Left ventricle myocardium inferior (tissue), 1 donor: ENCODE measurements around the gene LINGO1. TPM values are rescaled to one million over a fixed set of nuclear protein-coding genes. Genes with fewer than 3 reads are reported as not detected.
A peak's percentile ranks its signal among the peaks of the same experiment; 100 is the strongest.

ENCODE experiments used
- DNase-seq: peaks from one replicate; pipeline ENCODE4 v3.0.0-alpha.2; 2020
- H3K27ac ChIP-seq: fragments of 200-600 bp; replicated peaks from 2 replicates; pipeline ENCODE4 v1.8.0; 2021
- H3K27me3 ChIP-seq: fragments of 200-600 bp; 2 replicates; pipeline ENCODE4 v1.8.0; 2021; ENCODE audit warnings: low read depth
- H3K36me3 ChIP-seq: fragments of 200-600 bp; 2 replicates; pipeline ENCODE4 v1.8.0; 2021
- H3K4me1 ChIP-seq: fragments of 200-600 bp; 2 replicates; pipeline ENCODE4 v1.8.0; 2021
- H3K4me3 ChIP-seq: fragments of 200-600 bp; 2 replicates; pipeline ENCODE4 v1.8.0; 2021; ENCODE audit warnings: mild to moderate bottlenecking, moderate library complexity
- H3K9me3 ChIP-seq: fragments of 200-600 bp; replicated peaks from 2 replicates; pipeline ENCODE4 v1.8.0; 2021
- CTCF ChIP-seq: fragments of 200-600 bp; IDR thresholded peaks from 2 replicates; pipeline ENCODE4 v1.8.0; 2021; ENCODE audit warnings: antibody characterized with exemption, mild to moderate bottlenecking, borderline replicate concordance
- intact Hi-C: fragments of 100-400 bp; cut with micrococcal nuclease; formaldehyde crosslinking; loops from one replicate; pipeline ENCODE4 v1.11.0; 2022
- total RNA-seq: library from RNA; stranded (reverse); fragmentation: NEBNext Ultra II Directional; extraction: Animal tissue kit (Norgen Biotek cat#: 25700); gene quantifications from one replicate; pipeline ENCODE4 v1.2.1, GENCODE V29; 2021
- donor health status: DM: no; HTN: yes; CAD: no; lungs with severe emphysema.

Gene LINGO1
- total RNA-seq, 1 donor from 2014 or later: 0.96 TPM

- H3K4me1 ChIP-seq: peaks cover 38% of the 10 kb centered on the region
- TF ChIP-seq CTCF: peak; percentile 64
- H3K9me3 ChIP-seq: no peaks in the 10 kb centered on the region
- no peak overlapping the region for H3K27ac ChIP-seq
- intact Hi-C loops: no loop called here
- H3K27me3 ChIP-seq: peaks cover 76% of the 10 kb centered on the region
- no peaks in the 10 kb centered on the region for H3K36me3 ChIP-seq
- peak; percentile 45 for DNase-seq
- peak overlapping the region; percentile 15 for H3K4me3 ChIP-seq
These were observed 1.7 kb upstream of the LINGO1 start for GRCh38 chr15:77634266-77634962.

GRCh38 chr15:77633913-77634265, 1.2 kb upstream of the LINGO1 start:
- peaks cover 38% of the 10 kb centered on the region for H3K4me1 ChIP-seq
- intact Hi-C loops: no loop called here
- H3K27me3 ChIP-seq: peaks cover 71% of the 10 kb centered on the region
- H3K4me3 ChIP-seq: peak overlapping the region; percentile 78
- no peak for TF ChIP-seq CTCF
- no peaks in the 10 kb centered on the region for H3K36me3 ChIP-seq
- no peaks in the 10 kb centered on the region for H3K9me3 ChIP-seq
- H3K27ac ChIP-seq: no peak overlapping the region
- no peak for DNase-seq

DNA sequence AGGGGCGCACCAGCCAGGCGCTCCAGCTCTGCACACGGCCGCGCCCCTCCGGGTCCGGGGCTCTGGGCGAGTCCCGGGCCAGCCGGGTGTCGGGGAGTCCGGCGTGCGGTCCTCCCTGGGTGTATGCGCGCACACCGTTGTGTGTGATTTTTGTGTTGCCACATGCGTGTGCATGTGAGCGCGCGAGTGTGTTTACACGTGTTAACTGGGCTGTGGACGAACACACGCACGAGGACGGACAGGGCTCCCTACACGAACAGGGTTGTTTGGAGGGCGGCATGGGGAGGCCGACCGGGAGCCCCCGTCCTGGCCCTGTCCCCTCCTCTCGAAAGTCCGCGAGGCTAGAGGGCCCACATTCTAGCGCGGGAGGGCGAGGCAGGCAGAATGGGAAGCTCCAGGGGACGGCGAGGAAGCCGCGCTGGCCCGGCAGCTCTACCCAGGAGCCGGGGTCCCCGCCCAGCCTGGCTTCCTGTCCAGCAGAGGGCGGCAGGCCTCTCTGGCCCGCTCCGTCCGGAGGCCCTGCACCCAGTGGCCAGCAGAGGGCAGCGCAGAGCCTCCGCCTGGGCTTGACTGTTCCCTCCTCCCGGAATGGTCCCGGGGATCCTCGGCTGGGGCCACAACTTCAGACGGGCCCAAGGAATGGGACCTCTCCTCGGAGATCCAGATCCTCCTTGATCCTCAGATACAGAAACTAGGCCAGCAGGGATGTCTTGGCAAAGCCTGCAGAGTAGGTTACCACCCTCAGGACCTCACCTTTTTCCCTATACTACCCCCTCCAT, 611 bp upstream of the LINGO1 start:
- intact Hi-C loops: no loop called here

GRCh38 chr15:77631745-77632533, 773 bp downstream of the LINGO1 start:
- peak overlapping the region; percentile 44 for H3K27ac ChIP-seq
- no peaks in the 10 kb centered on the region for H3K36me3 ChIP-seq
- H3K27me3 ChIP-seq: peaks cover 64% of the 10 kb centered on the region
- no peak for TF ChIP-seq CTCF
- intact Hi-C loops: no loop called here
- H3K4me3 ChIP-seq: peak overlapping the region; percentile 78
- H3K9me3 ChIP-seq: no peaks in the 10 kb centered on the region
- peaks cover 38% of the 10 kb centered on the region for H3K4me1 ChIP-seq
- peak; percentile 32 for DNase-seq

More for the DNA sequence above, 611 bp upstream of the LINGO1 start:
- Histone ChIP-seq H3K27me3 (peaks cover 67% of the 10 kb centered on the region), H3K4me3 (peak overlapping the region; percentile 78), H3K27ac (peak overlapping the region; percentile 48), H3K9me3 (no peaks in the 10 kb centered on the region), H3K4me1 (peaks cover 38% of the 10 kb centered on the region), H3K36me3 (no peaks in the 10 kb centered on the region)
- DNase-seq: peak; percentile 90
- TF ChIP-seq CTCF: peak; percentile 100

GRCh38 chr15:77630956-77631744, 1.6 kb downstream of the LINGO1 start:
- Histone ChIP-seq H3K27me3 (peaks cover 56% of the 10 kb centered on the region), H3K9me3 (no peaks in the 10 kb centered on the region), H3K27ac (peak overlapping the region; percentile 44), H3K4me3 (peak overlapping the region; percentile 78), H3K36me3 (no peaks in the 10 kb centered on the region), H3K4me1 (peaks cover 38% of the 10 kb centered on the region)
- no peak for DNase-seq
- intact Hi-C loops: no loop called here
- peak; percentile 54 for TF ChIP-seq CTCF
